Smooth muscle cell (in vitro differentiated cells): ENCODE measurements around the gene EPO. TPM values are rescaled to one million over a fixed set of nuclear protein-coding genes. Genes with fewer than 3 reads are reported as not detected.
A peak's percentile ranks its signal among the peaks of the same experiment; 100 is the strongest.
"Not testable (repeated sequence)": the region's sequence is repeated elsewhere in the genome, so short reads cannot be mapped to it uniquely, and the experiment has no call there.

Experiments used
- DNase-seq: peaks from one replicate; lab custom pipeline; 2025; ENCODE audit not compliant: unreplicated experiment; lab: John Stamatoyannopoulos, UW
- H2AFZ ChIP-seq: fragments of 200-600 bp; sonication (generic); 2 replicates; pipeline ENCODE4 v1.6.0; 2016; ENCODE audit warnings: antibody characterized with exemption, low read depth, mild to moderate bottlenecking
- H3F3A ChIP-seq: fragments of 200-600 bp; sonication (generic); 2 replicates; pipeline ENCODE4 v1.6.0; 2017; ENCODE audit warnings: antibody characterized with exemption, low read depth
- H3K27ac ChIP-seq: fragments of 200-600 bp; sonication (generic); 2 replicates; pipeline ENCODE4 v1.5.1; 2016; ENCODE audit warnings: low read depth, mild to moderate bottlenecking
- H3K27me3 ChIP-seq: fragments of 200-600 bp; sonication (generic); 2 replicates; pipeline ENCODE4 v1.6.1; 2016; ENCODE audit warnings: low read depth, mild to moderate bottlenecking
- H3K36me3 ChIP-seq: fragments of 200-600 bp; sonication (generic); 2 replicates; pipeline ENCODE4 v1.5.1; 2016; ENCODE audit warnings: low read depth
- H3K4me1 ChIP-seq: fragments of 200-600 bp; sonication (generic); 2 replicates; pipeline ENCODE4 v1.5.1; 2016; ENCODE audit warnings: low read depth
- H3K4me2 ChIP-seq: fragments of 200-600 bp; sonication (generic); 2 replicates; pipeline ENCODE4 v1.6.0; 2016; ENCODE audit warnings: mild to moderate bottlenecking
- H3K4me3 ChIP-seq: fragments of 200-600 bp; sonication (generic); 2 replicates; pipeline ENCODE4 v1.5.1; 2016; ENCODE audit warnings: mild to moderate bottlenecking
- H3K79me2 ChIP-seq: fragments of 200-600 bp; sonication (generic); 2 replicates; pipeline ENCODE4 v1.6.0; 2016; ENCODE audit warnings: low read depth, mild to moderate bottlenecking
- H3K9ac ChIP-seq: fragments of 200-600 bp; sonication (generic); 2 replicates; pipeline ENCODE4 v1.6.0; 2016; ENCODE audit warnings: low read depth
- H3K9me3 ChIP-seq: fragments of 200-600 bp; sonication (generic); replicated peaks from 2 replicates; pipeline ENCODE4 v1.5.1; 2016; ENCODE audit warnings: low read depth
- H4K20me1 ChIP-seq: fragments of 200-600 bp; sonication (generic); 2 replicates; pipeline ENCODE4 v1.6.0; 2016; ENCODE audit warnings: low read depth
- WGBS: methylation state at CpG from one replicate; pipeline ENCODE4 v1.1.7; 2016; ENCODE audit warnings: low lambda C conversion rate; 5-methylcytosine and 5-hydroxymethylcytosine counted together
- polyA plus RNA-seq: library from polyadenylated mRNA; unstranded; fragments of >200 nt; fragmentation: Nextera tagmentation; extraction: Ambion mirVana; gene quantifications from 2 replicates; pipeline ENCODE4 v1.2.1, GENCODE V29; 2016
- total RNA-seq: library from RNA; depleted of rRNA; stranded (reverse); fragments of >200 nt; gene quantifications from 2 replicates; pipeline ENCODE4 v1.2.3, GENCODE V29; 2014
- TF ChIP-seq, protein P1 (sequence below): fragments of 200-600 bp; sonication (generic); IDR thresholded peaks from 2 replicates; pipeline ENCODE4 v1.5.1; 2017; ENCODE audit warnings: borderline replicate concordance, mild to moderate bottlenecking, antibody characterized with exemption; ENCODE audit not compliant: insufficient read depth, poor library complexity, severe bottlenecking

The EPO gene
- total and polyA plus RNA-seq, 2 experiments from 2014 or later, result not detected

GRCh38 chr7:100714725-100715124 is 5.5 kb upstream of the EPO start:
- Histone ChIP-seq H3K4me1 (no peaks in the 10 kb centered on the region), H3K27ac (no peak overlapping the region), H3K27me3 (peaks cover 8% of the 10 kb centered on the region), H3F3A (no peaks in the 10 kb centered on the region), H2AFZ (no peak overlapping the region), H3K9me3 (no peaks in the 10 kb centered on the region), H3K4me3 (no peak overlapping the region), H4K20me1 (no peaks in the 10 kb centered on the region), H3K79me2 (no peaks in the 10 kb centered on the region), H3K9ac (no peak overlapping the region), H3K4me2 (no peak overlapping the region), H3K36me3 (no peaks in the 10 kb centered on the region)
- 89% methylated on average over 8 of the region's 8 CpGs for WGBS
- TF ChIP-seq, protein P1, sequence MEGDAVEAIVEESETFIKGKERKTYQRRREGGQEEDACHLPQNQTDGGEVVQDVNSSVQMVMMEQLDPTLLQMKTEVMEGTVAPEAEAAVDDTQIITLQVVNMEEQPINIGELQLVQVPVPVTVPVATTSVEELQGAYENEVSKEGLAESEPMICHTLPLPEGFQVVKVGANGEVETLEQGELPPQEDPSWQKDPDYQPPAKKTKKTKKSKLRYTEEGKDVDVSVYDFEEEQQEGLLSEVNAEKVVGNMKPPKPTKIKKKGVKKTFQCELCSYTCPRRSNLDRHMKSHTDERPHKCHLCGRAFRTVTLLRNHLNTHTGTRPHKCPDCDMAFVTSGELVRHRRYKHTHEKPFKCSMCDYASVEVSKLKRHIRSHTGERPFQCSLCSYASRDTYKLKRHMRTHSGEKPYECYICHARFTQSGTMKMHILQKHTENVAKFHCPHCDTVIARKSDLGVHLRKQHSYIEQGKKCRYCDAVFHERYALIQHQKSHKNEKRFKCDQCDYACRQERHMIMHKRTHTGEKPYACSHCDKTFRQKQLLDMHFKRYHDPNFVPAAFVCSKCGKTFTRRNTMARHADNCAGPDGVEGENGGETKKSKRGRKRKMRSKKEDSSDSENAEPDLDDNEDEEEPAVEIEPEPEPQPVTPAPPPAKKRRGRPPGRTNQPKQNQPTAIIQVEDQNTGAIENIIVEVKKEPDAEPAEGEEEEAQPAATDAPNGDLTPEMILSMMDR, result no peak
- no peak for DNase-seq

GRCh38 chr7:100717073-100717472 is 3.2 kb upstream of the EPO start:
- H2AFZ ChIP-seq, H3F3A ChIP-seq, H4K20me1 ChIP-seq, H3K9ac ChIP-seq, H3K27ac ChIP-seq, DNase-seq, H3K79me2 ChIP-seq, H3K9me3 ChIP-seq, H3K4me2 ChIP-seq, H3K4me3 ChIP-seq, H3K36me3 ChIP-seq, H3K4me1 ChIP-seq: not testable (repeated sequence)
- peaks cover 31% of the 10 kb centered on the region for H3K27me3 ChIP-seq
- WGBS, result 78% methylated on average over 2 of the region's 2 CpGs

- TF ChIP-seq, protein P1, result no peak
- H3K79me2 ChIP-seq, result no peaks in the 10 kb centered on the region
- 74% methylated on average over 8 of the region's 8 CpGs for WGBS
- no peak overlapping the region for H3K4me3 ChIP-seq
- no peak overlapping the region for H3K27ac ChIP-seq
- no peaks in the 10 kb centered on the region for H3K9me3 ChIP-seq
- no peaks in the 10 kb centered on the region for H4K20me1 ChIP-seq
- peak overlapping the region; percentile 81 for H3K4me2 ChIP-seq
- peaks cover 8% of the 10 kb centered on the region for H3K4me1 ChIP-seq
- H2AFZ ChIP-seq, result no peak overlapping the region
- no peak overlapping the region for H3K9ac ChIP-seq
- H3K36me3 ChIP-seq, result no peaks in the 10 kb centered on the region
- H3F3A ChIP-seq, result no peaks in the 10 kb centered on the region
- peaks cover 49% of the 10 kb centered on the region for H3K27me3 ChIP-seq
- DNase-seq, result no peak
These were observed 567 bp upstream of the EPO start for GRCh38 chr7:100719523-100720278.

DNA sequence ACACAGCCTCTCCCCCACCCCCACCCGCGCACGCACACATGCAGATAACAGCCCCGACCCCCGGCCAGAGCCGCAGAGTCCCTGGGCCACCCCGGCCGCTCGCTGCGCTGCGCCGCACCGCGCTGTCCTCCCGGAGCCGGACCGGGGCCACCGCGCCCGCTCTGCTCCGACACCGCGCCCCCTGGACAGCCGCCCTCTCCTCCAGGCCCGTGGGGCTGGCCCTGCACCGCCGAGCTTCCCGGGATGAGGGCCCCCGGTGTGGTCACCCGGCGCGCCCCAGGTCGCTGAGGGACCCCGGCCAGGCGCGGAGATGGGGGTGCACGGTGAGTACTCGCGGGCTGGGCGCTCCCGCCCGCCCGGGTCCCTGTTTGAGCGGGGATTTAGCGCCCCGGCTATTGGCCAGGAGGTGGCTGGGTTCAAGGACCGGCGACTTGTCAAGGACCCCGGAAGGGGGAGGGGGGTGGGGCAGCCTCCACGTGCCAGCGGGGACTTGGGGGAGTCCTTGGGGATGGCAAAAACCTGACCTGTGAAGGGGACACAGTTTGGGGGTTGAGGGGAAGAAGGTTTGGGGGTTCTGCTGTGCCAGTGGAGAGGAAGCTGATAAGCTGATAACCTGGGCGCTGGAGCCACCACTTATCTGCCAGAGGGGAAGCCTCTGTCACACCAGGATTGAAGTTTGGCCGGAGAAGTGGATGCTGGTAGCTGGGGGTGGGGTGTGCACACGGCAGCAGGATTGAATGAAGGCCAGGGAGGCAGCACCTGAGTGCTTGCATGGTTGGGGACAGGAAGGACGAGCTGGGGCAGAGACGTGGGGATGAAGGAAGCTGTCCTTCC is 620 bp downstream of the EPO start:
- no peak overlapping the region for H3K27ac ChIP-seq
- no peaks in the 10 kb centered on the region for H3K36me3 ChIP-seq
- H4K20me1 ChIP-seq, result no peaks in the 10 kb centered on the region
- peaks cover 49% of the 10 kb centered on the region for H3K27me3 ChIP-seq
- H3K9ac ChIP-seq, result no peak overlapping the region
- no peaks in the 10 kb centered on the region for H3K79me2 ChIP-seq
- H3F3A ChIP-seq, result peaks cover 3% of the 10 kb centered on the region
- H3K4me2 ChIP-seq, result peak overlapping the region; percentile 81
- peak overlapping the region; percentile 31 for H3K4me3 ChIP-seq
- TF ChIP-seq, protein P1, result no peak
- H3K9me3 ChIP-seq, result no peaks in the 10 kb centered on the region
- DNase-seq, result no peak
- H2AFZ ChIP-seq, result no peak overlapping the region
- peaks cover 8% of the 10 kb centered on the region for H3K4me1 ChIP-seq
- whole genome bisulfite sequencing, result 9% methylated on average over 44 of the region's 56 CpGs
